DND-41 (cell line): ENCODE results near the gene ARHGAP28.
"Not testable (repeated sequence)": the region's sequence is repeated elsewhere in the genome, so short reads cannot be mapped to it uniquely, and the experiment has no call there.

Source experiments
- ATAC-seq: fragments of 200-7000 bp; cut with Tn5 transposase; 3 replicates; pipeline ENCODE4 v1.9.1; 2021; ENCODE audit warnings: low read depth; ENCODE audit not compliant: insufficient read depth
- DNase-seq: peaks from one replicate; pipeline ENCODE4 v3.0.0-alpha.2; 2020
- H2AFZ ChIP-seq: 2 replicates; pipeline ENCODE4 v1.6.0; 2012; ENCODE audit warnings: low read depth, low read length
- H3K27ac ChIP-seq: 2 replicates; pipeline ENCODE4 v1.5.1; 2012; ENCODE audit warnings: low read length, inconsistent platforms
- H3K27me3 ChIP-seq: fragments of 200-600 bp; sonication (generic); 2 replicates; pipeline ENCODE4 v1.6.0; 2012; ENCODE audit warnings: low read length, mild to moderate bottlenecking, inconsistent platforms; ENCODE audit not compliant: insufficient read depth, poor library complexity
- H3K36me3 ChIP-seq: 2 replicates; pipeline ENCODE4 v1.5.1; 2012; ENCODE audit warnings: low read length, inconsistent platforms; ENCODE audit not compliant: insufficient read depth
- H3K4me1 ChIP-seq: 2 replicates; pipeline ENCODE4 v1.5.1; 2012; ENCODE audit warnings: mild to moderate bottlenecking, low read length; ENCODE audit not compliant: insufficient read depth
- H3K4me2 ChIP-seq: 2 replicates; pipeline ENCODE4 v1.6.0; 2012; ENCODE audit warnings: mild to moderate bottlenecking, moderate library complexity, low read length, inconsistent platforms; ENCODE audit not compliant: insufficient read depth
- H3K4me3 ChIP-seq, 2 experiments: fragments of 200-600 bp in 1 of 2; shearing (Covaris generic) in 1 of 2; 2 replicates each; pipeline ENCODE4 v1.5.1; 2012 to 2016; ENCODE audit warnings: inconsistent platforms in 2 of 2, low read length in 2 of 2, mild to moderate bottlenecking in 2 of 2, low read depth in 1 of 2, moderate library complexity in 1 of 2
- H3K79me2 ChIP-seq: 2 replicates; pipeline ENCODE4 v1.6.0; 2012; ENCODE audit warnings: low read length, inconsistent platforms; ENCODE audit not compliant: insufficient read depth
- H3K9ac ChIP-seq: 2 replicates; pipeline ENCODE4 v1.6.0; 2012; ENCODE audit warnings: low read depth, mild to moderate bottlenecking, inconsistent platforms, low read length, moderate library complexity
- H3K9me3 ChIP-seq: 2 replicates; pipeline ENCODE4 v1.5.1; 2012; ENCODE audit warnings: low read length, moderate library complexity, mild to moderate bottlenecking, inconsistent platforms; ENCODE audit not compliant: insufficient read depth, severe bottlenecking
- H4K20me1 ChIP-seq: 2 replicates; pipeline ENCODE4 v1.6.0; 2012; ENCODE audit warnings: low read length; ENCODE audit not compliant: insufficient read depth
- EZH2 ChIP-seq: IDR thresholded peaks from 3 replicates; pipeline ENCODE4 v1.6.1; 2012; ENCODE audit warnings: borderline replicate concordance, low read depth, mild to moderate bottlenecking, moderate library complexity, low read length, inconsistent platforms; ENCODE audit not compliant: severe bottlenecking
- TF ChIP-seq, protein P1 (sequence below): IDR thresholded peaks from 2 replicates; pipeline ENCODE4 v1.5.1; 2012; ENCODE audit warnings: borderline replicate concordance, low read length, moderate library complexity, mild to moderate bottlenecking; ENCODE audit not compliant: poor library complexity, severe bottlenecking; ENCODE audit errors: extremely low read depth

Gene ARHGAP28

DNA sequence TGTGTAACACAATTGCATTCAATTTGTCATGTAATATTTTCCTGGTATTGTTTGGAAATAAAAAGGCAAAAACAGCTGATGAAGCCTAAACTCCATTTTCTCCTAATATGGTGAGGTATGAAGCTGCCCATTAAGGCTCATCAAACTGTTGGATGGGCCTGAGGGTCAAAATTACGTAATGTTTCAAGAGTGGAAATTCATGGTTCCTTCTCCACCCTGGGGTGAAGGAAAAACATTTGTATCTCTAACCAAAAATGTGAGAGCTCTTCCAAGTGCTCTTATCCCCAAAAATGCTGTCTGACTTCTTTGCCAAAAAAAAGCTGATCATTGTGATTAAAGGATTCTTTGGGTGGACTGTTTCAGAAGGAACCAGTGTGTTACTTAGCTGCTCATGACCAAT, 91.8 kb downstream of the ARHGAP28 start:
- Histone ChIP-seq H3K27ac (no peak overlapping the region), H3K9ac (no peak overlapping the region), H4K20me1 (no peaks in the 10 kb centered on the region), H3K27me3 (no peaks in the 10 kb centered on the region), H3K9me3 (no peaks in the 10 kb centered on the region), H3K36me3 (no peaks in the 10 kb centered on the region), H3K79me2 (no peaks in the 10 kb centered on the region), H3K4me2 (no peak overlapping the region), H3K4me3 (no peak overlapping the region), H3K4me1 (no peaks in the 10 kb centered on the region), H2AFZ (no peak overlapping the region)
- TF ChIP-seq EZH2, result no peak
- TF ChIP-seq, protein P1, sequence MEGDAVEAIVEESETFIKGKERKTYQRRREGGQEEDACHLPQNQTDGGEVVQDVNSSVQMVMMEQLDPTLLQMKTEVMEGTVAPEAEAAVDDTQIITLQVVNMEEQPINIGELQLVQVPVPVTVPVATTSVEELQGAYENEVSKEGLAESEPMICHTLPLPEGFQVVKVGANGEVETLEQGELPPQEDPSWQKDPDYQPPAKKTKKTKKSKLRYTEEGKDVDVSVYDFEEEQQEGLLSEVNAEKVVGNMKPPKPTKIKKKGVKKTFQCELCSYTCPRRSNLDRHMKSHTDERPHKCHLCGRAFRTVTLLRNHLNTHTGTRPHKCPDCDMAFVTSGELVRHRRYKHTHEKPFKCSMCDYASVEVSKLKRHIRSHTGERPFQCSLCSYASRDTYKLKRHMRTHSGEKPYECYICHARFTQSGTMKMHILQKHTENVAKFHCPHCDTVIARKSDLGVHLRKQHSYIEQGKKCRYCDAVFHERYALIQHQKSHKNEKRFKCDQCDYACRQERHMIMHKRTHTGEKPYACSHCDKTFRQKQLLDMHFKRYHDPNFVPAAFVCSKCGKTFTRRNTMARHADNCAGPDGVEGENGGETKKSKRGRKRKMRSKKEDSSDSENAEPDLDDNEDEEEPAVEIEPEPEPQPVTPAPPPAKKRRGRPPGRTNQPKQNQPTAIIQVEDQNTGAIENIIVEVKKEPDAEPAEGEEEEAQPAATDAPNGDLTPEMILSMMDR, result no peak
- DNase-seq (no peak), ATAC-seq (no peak)

DNA sequence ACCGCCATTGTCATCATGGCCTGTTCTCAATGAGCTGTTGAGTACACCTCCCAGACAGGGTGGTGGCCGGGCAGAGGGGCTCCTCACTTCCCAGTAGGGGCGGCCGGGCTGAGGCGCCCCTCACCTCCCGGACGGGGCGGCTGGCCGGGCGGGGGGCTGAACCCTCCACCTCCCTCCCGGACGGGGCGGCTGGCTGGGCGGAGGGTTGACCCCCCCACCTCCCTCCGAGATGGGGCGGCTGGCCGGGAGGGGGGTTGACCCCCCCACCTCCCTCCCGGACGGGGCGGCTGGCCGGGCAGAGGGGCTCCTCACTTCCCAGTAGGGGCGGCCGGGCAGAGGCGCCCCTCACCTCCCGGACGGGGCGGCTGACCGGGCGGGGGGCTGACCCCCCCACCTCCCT, 97.6 kb downstream of the ARHGAP28 start:
- not testable (repeated sequence) for DNase-seq, H2AFZ ChIP-seq, H3K79me2 ChIP-seq, H3K4me3 ChIP-seq, H3K9me3 ChIP-seq, H3K27me3 ChIP-seq, ATAC-seq, H3K4me2 ChIP-seq, H3K27ac ChIP-seq, H4K20me1 ChIP-seq, H3K4me1 ChIP-seq, H3K9ac ChIP-seq, H3K36me3 ChIP-seq

DNA sequence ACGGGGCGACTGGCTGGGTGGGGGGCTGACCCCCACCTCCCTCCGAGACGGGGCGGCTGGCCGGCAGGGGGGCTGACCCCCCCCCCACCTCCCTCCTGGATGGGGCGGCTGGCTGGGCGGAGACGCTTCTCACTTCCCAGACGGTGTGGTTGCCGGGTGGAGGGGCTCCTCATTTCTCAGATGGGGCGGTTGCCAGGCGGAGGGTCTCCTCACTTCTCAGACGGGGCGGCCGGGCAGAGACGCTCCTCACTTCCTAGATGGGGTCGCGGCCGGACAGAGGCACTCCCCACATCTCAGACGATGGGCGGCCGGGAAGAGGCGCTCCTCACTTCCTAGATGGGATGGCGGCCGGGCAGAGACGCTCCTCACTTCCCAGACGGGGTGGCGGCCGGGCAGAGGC, 98.0 kb downstream of the ARHGAP28 start:
- H4K20me1 ChIP-seq, H3K4me1 ChIP-seq, H3K36me3 ChIP-seq, H3K27me3 ChIP-seq, H2AFZ ChIP-seq, DNase-seq, H3K9me3 ChIP-seq, H3K27ac ChIP-seq, H3K79me2 ChIP-seq, H3K4me2 ChIP-seq, H3K4me3 ChIP-seq, H3K9ac ChIP-seq, ATAC-seq: not testable (repeated sequence)

DNA sequence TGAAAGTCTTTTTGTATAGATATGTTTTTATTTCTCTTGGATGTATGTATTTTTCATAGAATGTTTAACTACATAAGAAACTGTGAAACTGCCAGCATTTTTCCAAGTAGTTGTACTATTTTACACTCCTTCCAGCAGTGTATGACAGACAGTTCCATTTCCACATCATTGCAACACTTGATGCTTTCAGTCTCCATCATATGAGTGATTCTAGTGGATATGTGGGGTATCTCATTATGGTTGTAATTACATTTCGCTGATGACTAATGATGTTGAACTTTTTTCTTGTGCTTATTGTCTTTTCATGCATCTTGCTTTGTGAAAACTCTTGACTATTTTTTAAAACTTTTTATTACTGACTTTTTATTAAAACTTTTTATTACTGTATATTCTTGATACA, 101.4 kb downstream of the ARHGAP28 start:
- no peaks in the 10 kb centered on the region for H3K36me3 ChIP-seq
- no peaks in the 10 kb centered on the region for H3K4me1 ChIP-seq
- ATAC-seq, result no peak
- H3K27me3 ChIP-seq, result no peaks in the 10 kb centered on the region
- H3K4me2 ChIP-seq, result no peak overlapping the region
- TF ChIP-seq EZH2, result no peak
- TF ChIP-seq, protein P1, result no peak
- no peak overlapping the region for H2AFZ ChIP-seq
- no peaks in the 10 kb centered on the region for H4K20me1 ChIP-seq
- H3K27ac ChIP-seq, result no peak overlapping the region
- DNase-seq, result no peak
- no peaks in the 10 kb centered on the region for H3K9me3 ChIP-seq
- no peaks in the 10 kb centered on the region for H3K79me2 ChIP-seq
- H3K4me3 ChIP-seq, result no peak overlapping the region
- H3K9ac ChIP-seq, result no peak overlapping the region

DNA sequence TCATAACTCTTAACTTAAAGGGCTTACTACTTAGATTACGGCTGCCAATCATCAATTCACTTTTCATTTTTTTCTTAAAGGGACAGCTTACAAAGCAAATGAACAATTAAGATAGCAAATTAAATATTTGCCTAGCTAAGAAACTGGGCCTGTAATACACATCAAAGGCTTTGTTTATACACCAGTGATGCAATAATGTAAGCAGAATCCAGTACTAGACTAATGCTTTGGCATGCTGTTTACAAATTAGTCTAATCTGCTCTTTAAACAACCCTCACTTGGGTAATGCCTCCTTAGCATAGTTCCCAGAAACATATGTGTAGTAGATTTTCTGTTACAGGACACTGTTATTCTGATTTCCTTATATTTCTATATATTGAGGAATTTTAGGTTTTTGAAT, 105.8 kb downstream of the ARHGAP28 start:
- no peak overlapping the region for H3K27ac ChIP-seq
- no peak overlapping the region for H3K4me3 ChIP-seq
- DNase-seq, result no peak
- no peak overlapping the region for H3K9ac ChIP-seq
- no peaks in the 10 kb centered on the region for H3K27me3 ChIP-seq
- TF ChIP-seq, protein P1, result no peak
- no peak for TF ChIP-seq EZH2
- no peaks in the 10 kb centered on the region for H4K20me1 ChIP-seq
- H3K4me1 ChIP-seq, result no peaks in the 10 kb centered on the region
- H2AFZ ChIP-seq, result no peak overlapping the region
- ATAC-seq, result no peak
- no peaks in the 10 kb centered on the region for H3K9me3 ChIP-seq
- H3K4me2 ChIP-seq, result no peak overlapping the region
- no peaks in the 10 kb centered on the region for H3K36me3 ChIP-seq
- H3K79me2 ChIP-seq, result no peaks in the 10 kb centered on the region
